ENCODE data around the gene CARD18.

CARD18 gene

GRCh38 chr11:105158436-105158835, 18.9 kb upstream of the CARD18 start:
- Histone ChIP-seq H3K27ac (ENCODE audit: low read length) (no peak overlapping the region), H3K27me3 (ENCODE audit: control insufficient read depth in 1 of 2, insufficient read depth in 2 of 2, low read length in 2 of 2) (no peaks in the 10 kb centered on the region), H3K9me3 (ENCODE audit: control insufficient read depth in 2 of 2, low read length in 2 of 2) (no peaks in the 10 kb centered on the region), H3K9ac (ENCODE audit: low read length in 2 of 2) (no peak overlapping the region), H3K36me3 (ENCODE audit: control insufficient read depth in 2 of 2, insufficient read depth in 2 of 2, low read length in 2 of 2) (no peaks in the 10 kb centered on the region), H3K4me1 (ENCODE audit: control insufficient read depth, insufficient read depth, low read length) (no peaks in the 10 kb centered on the region), H3K4me3 (ENCODE audit: low read length in 2 of 2) (no peak overlapping the region)

GRCh38 chr11:105156720-105157119, 17.2 kb upstream of the CARD18 start:
- H3K9me3 ChIP-seq (ENCODE audit: control insufficient read depth in 2 of 2, low read length in 2 of 2): no peaks in the 10 kb centered on the region
- no peaks in the 10 kb centered on the region for H3K4me1 ChIP-seq (ENCODE audit: control insufficient read depth, insufficient read depth, low read length)
- H3K9ac ChIP-seq (ENCODE audit: low read length in 2 of 2): no peak overlapping the region
- H3K36me3 ChIP-seq (ENCODE audit: control insufficient read depth in 2 of 2, insufficient read depth in 2 of 2, low read length in 2 of 2): no peaks in the 10 kb centered on the region
- no peak overlapping the region for H3K27ac ChIP-seq (ENCODE audit: low read length)
- H3K4me3 ChIP-seq (ENCODE audit: low read length in 2 of 2): no peak overlapping the region
- no peaks in the 10 kb centered on the region for H3K27me3 ChIP-seq (ENCODE audit: control insufficient read depth in 1 of 2, insufficient read depth in 2 of 2, low read length in 2 of 2)

- H3K27ac ChIP-seq (ENCODE audit: low read length): no peak overlapping the region
- no peaks in the 10 kb centered on the region for H3K4me1 ChIP-seq (ENCODE audit: control insufficient read depth, insufficient read depth, low read length)
- H3K9ac ChIP-seq (ENCODE audit: low read length in 2 of 2): no peak overlapping the region
- H3K27me3 ChIP-seq (ENCODE audit: control insufficient read depth in 1 of 2, insufficient read depth in 2 of 2, low read length in 2 of 2): no peaks in the 10 kb centered on the region
- no peak overlapping the region for H3K4me3 ChIP-seq (ENCODE audit: low read length in 2 of 2)
- H3K9me3 ChIP-seq (ENCODE audit: control insufficient read depth in 2 of 2, low read length in 2 of 2): no peaks in the 10 kb centered on the region
- H3K36me3 ChIP-seq (ENCODE audit: control insufficient read depth in 2 of 2, insufficient read depth in 2 of 2, low read length in 2 of 2): no peaks in the 10 kb centered on the region
Observed at GRCh38 chr11:105156231-105156630, 16.7 kb upstream of the CARD18 start.

- H3K36me3 ChIP-seq (ENCODE audit: control insufficient read depth in 2 of 2, insufficient read depth in 2 of 2, low read length in 2 of 2): no peaks in the 10 kb centered on the region
- H3K9ac ChIP-seq (ENCODE audit: low read length in 2 of 2): no peak overlapping the region
- no peaks in the 10 kb centered on the region for H3K27me3 ChIP-seq (ENCODE audit: control insufficient read depth in 1 of 2, insufficient read depth in 2 of 2, low read length in 2 of 2)
- H3K9me3 ChIP-seq (ENCODE audit: control insufficient read depth in 2 of 2, low read length in 2 of 2): no peaks in the 10 kb centered on the region
- no peaks in the 10 kb centered on the region for H3K4me1 ChIP-seq (ENCODE audit: control insufficient read depth, insufficient read depth, low read length)
- H3K4me3 ChIP-seq (ENCODE audit: low read length in 2 of 2): no peak overlapping the region
- H3K27ac ChIP-seq (ENCODE audit: low read length): no peak overlapping the region
Observed at GRCh38 chr11:105155679-105156078, 16.1 kb upstream of the CARD18 start.

- Histone ChIP-seq H3K27me3 (ENCODE audit: control insufficient read depth in 1 of 2, insufficient read depth in 2 of 2, low read length in 2 of 2) (no peaks in the 10 kb centered on the region), H3K4me3 (ENCODE audit: low read length in 2 of 2) (no peak overlapping the region), H3K9ac (ENCODE audit: low read length in 2 of 2) (no peak overlapping the region), H3K9me3 (ENCODE audit: control insufficient read depth in 2 of 2, low read length in 2 of 2) (no peaks in the 10 kb centered on the region), H3K27ac (ENCODE audit: low read length) (no peak overlapping the region), H3K36me3 (ENCODE audit: control insufficient read depth in 2 of 2, insufficient read depth in 2 of 2, low read length in 2 of 2) (no peaks in the 10 kb centered on the region), H3K4me1 (ENCODE audit: control insufficient read depth, insufficient read depth, low read length) (no peaks in the 10 kb centered on the region)
Observed at GRCh38 chr11:105153392-105153791, 13.8 kb upstream of the CARD18 start.

GRCh38 chr11:105152560-105152959, 13.0 kb upstream of the CARD18 start:
- H3K27me3 ChIP-seq (ENCODE audit: control insufficient read depth in 1 of 2, insufficient read depth in 2 of 2, low read length in 2 of 2): no peaks in the 10 kb centered on the region
- H3K36me3 ChIP-seq (ENCODE audit: control insufficient read depth in 2 of 2, insufficient read depth in 2 of 2, low read length in 2 of 2): no peaks in the 10 kb centered on the region
- no peak overlapping the region for H3K27ac ChIP-seq (ENCODE audit: low read length)
- H3K9me3 ChIP-seq (ENCODE audit: control insufficient read depth in 2 of 2, low read length in 2 of 2): no peaks in the 10 kb centered on the region
- H3K9ac ChIP-seq (ENCODE audit: low read length in 2 of 2): no peak overlapping the region
- no peaks in the 10 kb centered on the region for H3K4me1 ChIP-seq (ENCODE audit: control insufficient read depth, insufficient read depth, low read length)
- H3K4me3 ChIP-seq (ENCODE audit: low read length in 2 of 2): no peak overlapping the region

- Histone ChIP-seq H3K4me3 (ENCODE audit: low read length in 2 of 2) (no peak overlapping the region), H3K4me1 (ENCODE audit: control insufficient read depth, insufficient read depth, low read length) (no peaks in the 10 kb centered on the region), H3K36me3 (ENCODE audit: control insufficient read depth in 2 of 2, insufficient read depth in 2 of 2, low read length in 2 of 2) (no peaks in the 10 kb centered on the region), H3K9ac (ENCODE audit: low read length in 2 of 2) (no peak overlapping the region), H3K9me3 (ENCODE audit: control insufficient read depth in 2 of 2, low read length in 2 of 2) (no peaks in the 10 kb centered on the region), H3K27ac (ENCODE audit: low read length) (no peak overlapping the region), H3K27me3 (ENCODE audit: control insufficient read depth in 1 of 2, insufficient read depth in 2 of 2, low read length in 2 of 2) (no peaks in the 10 kb centered on the region)
Observed at GRCh38 chr11:105152021-105152512, 12.5 kb upstream of the CARD18 start.

GRCh38 chr11:105149477-105149876, 9.9 kb upstream of the CARD18 start:
- H3K36me3 ChIP-seq (ENCODE audit: control insufficient read depth in 2 of 2, insufficient read depth in 2 of 2, low read length in 2 of 2): no peaks in the 10 kb centered on the region
- no peak overlapping the region for H3K4me3 ChIP-seq (ENCODE audit: low read length in 2 of 2)
- H3K27ac ChIP-seq (ENCODE audit: low read length): no peak overlapping the region
- H3K9ac ChIP-seq (ENCODE audit: low read length in 2 of 2): no peak overlapping the region
- H3K4me1 ChIP-seq (ENCODE audit: control insufficient read depth, insufficient read depth, low read length): no peaks in the 10 kb centered on the region
- H3K27me3 ChIP-seq (ENCODE audit: control insufficient read depth in 1 of 2, insufficient read depth in 2 of 2, low read length in 2 of 2): no peaks in the 10 kb centered on the region
- no peaks in the 10 kb centered on the region for H3K9me3 ChIP-seq (ENCODE audit: control insufficient read depth in 2 of 2, low read length in 2 of 2)

- no peaks in the 10 kb centered on the region for H3K36me3 ChIP-seq (ENCODE audit: control insufficient read depth in 2 of 2, insufficient read depth in 2 of 2, low read length in 2 of 2)
- no peak overlapping the region for H3K9ac ChIP-seq (ENCODE audit: low read length in 2 of 2)
- H3K4me1 ChIP-seq (ENCODE audit: control insufficient read depth, insufficient read depth, low read length): no peaks in the 10 kb centered on the region
- no peaks in the 10 kb centered on the region for H3K27me3 ChIP-seq (ENCODE audit: control insufficient read depth in 1 of 2, insufficient read depth in 2 of 2, low read length in 2 of 2)
- no peak overlapping the region for H3K27ac ChIP-seq (ENCODE audit: low read length)
- H3K9me3 ChIP-seq (ENCODE audit: control insufficient read depth in 2 of 2, low read length in 2 of 2): no peaks in the 10 kb centered on the region
- no peak overlapping the region for H3K4me3 ChIP-seq (ENCODE audit: low read length in 2 of 2)
Observed at GRCh38 chr11:105148241-105148640, 8.7 kb upstream of the CARD18 start.

GRCh38 chr11:105144887-105145286, 5.3 kb upstream of the CARD18 start:
- H3K9me3 ChIP-seq (ENCODE audit: control insufficient read depth in 2 of 2, low read length in 2 of 2): no peaks in the 10 kb centered on the region
- no peak overlapping the region for H3K27ac ChIP-seq (ENCODE audit: low read length)
- H3K4me3 ChIP-seq (ENCODE audit: low read length in 2 of 2): no peak overlapping the region
- no peaks in the 10 kb centered on the region for H3K4me1 ChIP-seq (ENCODE audit: control insufficient read depth, insufficient read depth, low read length)
- no peak overlapping the region for H3K9ac ChIP-seq (ENCODE audit: low read length in 2 of 2)
- H3K27me3 ChIP-seq (ENCODE audit: control insufficient read depth in 1 of 2, insufficient read depth in 2 of 2, low read length in 2 of 2): no peaks in the 10 kb centered on the region
- H3K36me3 ChIP-seq (ENCODE audit: control insufficient read depth in 2 of 2, insufficient read depth in 2 of 2, low read length in 2 of 2): no peaks in the 10 kb centered on the region

- Histone ChIP-seq H3K9ac (ENCODE audit: low read length in 2 of 2) (no peak overlapping the region), H3K9me3 (ENCODE audit: control insufficient read depth in 2 of 2, low read length in 2 of 2) (no peaks in the 10 kb centered on the region), H3K27me3 (ENCODE audit: control insufficient read depth in 1 of 2, insufficient read depth in 2 of 2, low read length in 2 of 2) (no peaks in the 10 kb centered on the region), H3K27ac (ENCODE audit: low read length) (no peak overlapping the region), H3K36me3 (ENCODE audit: control insufficient read depth in 2 of 2, insufficient read depth in 2 of 2, low read length in 2 of 2) (no peaks in the 10 kb centered on the region), H3K4me1 (ENCODE audit: control insufficient read depth, insufficient read depth, low read length) (no peaks in the 10 kb centered on the region), H3K4me3 (ENCODE audit: low read length in 2 of 2) (no peak overlapping the region)
Observed at GRCh38 chr11:105142167-105142566, 2.6 kb upstream of the CARD18 start.
